ENCODE results near the gene PRKCH. TPM values are rescaled to one million over a fixed set of nuclear protein-coding genes. Genes with fewer than 3 reads are reported as not detected.

Gene PRKCH
- total and polyA plus RNA-seq, 2 donors (not counting 3 experiments of a cell fraction or from before 2014, with no cell fraction given) = 97.7 to 103 TPM

- H3K27ac ChIP-seq (ENCODE audit: insufficient read depth, low read depth, low read length) = no peak overlapping the region
- no peak for DNase-seq (ENCODE audit: low read depth, low spot score)
- no peak overlapping the region for H3K4me3 ChIP-seq (replicated peaks in 1 of 3; ENCODE audit: insufficient read depth in 1 of 3, low read depth in 1 of 3, low read length in 3 of 3)
- peaks cover 24% of the 10 kb centered on the region for H3K79me2 ChIP-seq (ENCODE audit: control insufficient read depth, insufficient read depth, low read length)
- H3K36me3 ChIP-seq (ENCODE audit: control insufficient read depth in 2 of 2, extremely low read depth in 1 of 2, insufficient read depth in 2 of 2, low read length in 2 of 2) = no peaks in the 10 kb centered on the region
- POLR2A ChIA-PET = no interaction called here
- CTCF ChIA-PET = interaction anchor here (1.0 to 2.0 kb wide), 4 partner anchors 11 to 142 kb away, joined by 3 to 7 read pairs (median 4); no protein-coding TSS in a partner anchor
- no peak overlapping the region for H2AFZ ChIP-seq (ENCODE audit: low read depth, low read length)
- FAIRE-seq = no peak
- TF ChIP-seq POLR2AphosphoS5 (IDR thresholded peaks at IDR 0.05; ENCODE audit: insufficient read depth, low read depth, low read length) = no peak
- no peak for TF ChIP-seq JUN (IDR thresholded peaks at IDR 0.05; ENCODE audit: borderline replicate concordance, insufficient read depth, insufficient read length, low read depth)
- TF ChIP-seq MYC (IDR thresholded peaks at IDR 0.05; ENCODE audit: low read depth, low read length) = no peak
- no peak for TF ChIP-seq GATA2 (IDR thresholded peaks at IDR 0.05; ENCODE audit: insufficient read depth, insufficient read length, low read depth, low read length)
- no peak for TF ChIP-seq POLR2A (IDR thresholded peaks at IDR 0.05; ENCODE audit: low read depth, low read length)
- no peak for TF ChIP-seq EZH2 (IDR thresholded peaks at IDR 0.05; ENCODE audit: borderline replicate concordance, low read depth, low read length, severe bottlenecking)
- no peak for TF ChIP-seq MAX (IDR thresholded peaks at IDR 0.05; ENCODE audit: insufficient read depth, insufficient read length)
- TF ChIP-seq CTCF (IDR thresholded peaks at IDR 0.05; ENCODE audit: extremely low read depth in 1 of 2, insufficient read depth in 1 of 2, low read depth in 1 of 2, low read length in 2 of 2) = no peak
- no peak for TF ChIP-seq FOS (IDR thresholded peaks at IDR 0.05; ENCODE audit: borderline replicate concordance, insufficient read depth, low read length)
- H3K9ac ChIP-seq (replicated peaks; ENCODE audit: extremely low read depth, insufficient read depth, low read length) = no peak overlapping the region
- intact Hi-C loops (cut with micrococcal nuclease) = no loop called here
- peaks cover 15% of the 10 kb centered on the region for H3K4me1 ChIP-seq (ENCODE audit: control insufficient read depth, extremely low read depth, insufficient read depth, low read length)
- H3K27me3 ChIP-seq (ENCODE audit: control insufficient read depth in 2 of 2, insufficient read depth in 2 of 2, low read length in 2 of 2) = no peaks in the 10 kb centered on the region
- BruUV-seq (replicated peaks) = no TSS peak
- peaks cover 1% of the 10 kb centered on the region for H4K20me1 ChIP-seq (replicated peaks; ENCODE audit: control insufficient read depth, extremely low read depth, insufficient read depth, low read length)
- no peak overlapping the region for H3K4me2 ChIP-seq (ENCODE audit: insufficient read depth, low read length)
- no peaks in the 10 kb centered on the region for H3K9me1 ChIP-seq (replicated peaks; ENCODE audit: control insufficient read depth, extremely low read depth, insufficient read depth, low read length)
- no peaks in the 10 kb centered on the region for H3K9me3 ChIP-seq (replicated peaks; ENCODE audit: control insufficient read depth, insufficient read depth, low read length)
- dilution Hi-C loops (cut with MboI; ENCODE audit: extremely low pct_ligation_motif_present, low sequenced_read_pairs) = no loop called here
These were observed 2.3 kb upstream of the PRKCH start for GRCh38 chr14:61319086-61319485.
